UCSD-AML1 (cell line): ENCODE results near the gene ZNF609.
"Not testable (repeated sequence)": the region's sequence is repeated elsewhere in the genome, so short reads cannot be mapped to it uniquely, and the experiment has no call there.

Source experiments
- DNase-seq: peaks from one replicate; lab custom pipeline; 2025; ENCODE audit not compliant: unreplicated experiment; lab: John Stamatoyannopoulos, UW

Gene ZNF609

DNA sequence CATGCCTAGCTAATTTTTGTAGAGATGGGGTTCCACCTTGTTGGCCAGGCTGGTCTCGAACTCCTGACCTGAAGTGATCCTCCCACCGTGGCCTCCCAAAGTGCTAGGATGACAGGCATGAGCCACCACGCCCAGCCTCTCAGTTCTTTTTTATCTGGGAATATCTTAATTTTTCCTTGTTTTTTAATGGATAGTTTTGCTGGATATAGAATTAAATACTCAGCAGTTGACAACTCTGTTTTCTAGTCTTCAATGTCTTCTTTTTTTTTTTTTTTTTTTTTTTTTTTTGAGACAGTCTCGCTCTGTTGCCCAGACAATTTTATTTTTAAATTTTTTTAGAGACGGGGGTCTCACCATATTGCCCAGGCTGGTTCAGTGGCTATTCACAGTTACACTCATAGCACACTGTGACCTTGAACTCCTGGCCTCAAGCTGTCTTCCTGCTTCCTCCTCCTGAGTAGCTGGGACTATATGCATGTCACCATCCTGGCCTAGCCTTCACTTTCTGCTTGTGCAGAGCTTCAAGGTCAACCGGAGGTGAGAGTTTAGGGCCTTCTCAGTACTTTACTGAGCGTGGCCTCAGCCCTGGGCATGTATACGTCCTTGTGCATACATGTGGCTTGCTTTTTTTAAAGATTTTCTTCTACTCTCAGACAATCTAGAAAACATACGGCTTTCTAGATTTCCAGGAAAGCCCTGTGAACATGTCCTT lies 120.5 kb downstream of the ZNF609 start:
- DNase-seq: no peak

DNA sequence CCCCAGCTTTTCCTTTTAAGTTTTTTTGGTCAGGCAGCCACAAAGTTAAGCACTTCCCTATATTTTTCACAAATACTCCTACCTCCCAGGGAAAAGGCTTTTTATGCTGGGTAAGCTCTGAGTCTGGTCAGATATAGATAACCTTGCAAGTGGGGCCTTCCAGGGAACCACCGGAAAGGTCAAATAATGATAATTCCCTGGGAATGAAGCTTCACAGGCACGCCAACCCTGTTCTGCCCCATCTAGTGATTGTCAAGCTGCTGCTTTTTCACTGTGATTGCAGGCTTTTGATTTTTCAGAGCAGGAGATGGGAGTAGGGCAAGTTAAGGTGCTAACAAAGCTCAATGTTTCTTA lies 121.0 kb downstream of the ZNF609 start:
- DNase-seq: no peak

DNA sequence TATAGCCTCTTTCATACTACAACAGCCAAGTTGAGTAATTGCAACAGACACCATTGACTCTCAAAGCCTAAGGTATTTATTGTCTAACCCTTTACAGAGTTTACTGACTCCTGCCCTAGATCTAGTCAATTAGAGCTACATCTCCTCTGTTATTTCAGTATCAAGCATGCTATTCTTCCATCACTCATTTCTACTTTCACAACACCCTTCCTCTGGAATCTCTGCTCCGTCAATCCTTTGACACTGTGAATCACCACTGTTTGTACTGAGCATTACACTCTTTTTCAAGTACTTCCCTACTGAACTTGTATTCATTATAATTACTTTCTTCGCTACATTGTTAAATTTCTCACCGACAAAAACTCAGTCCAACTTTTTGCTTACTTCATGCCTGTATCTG lies 121.8 kb downstream of the ZNF609 start:
- no peak for DNase-seq

DNA sequence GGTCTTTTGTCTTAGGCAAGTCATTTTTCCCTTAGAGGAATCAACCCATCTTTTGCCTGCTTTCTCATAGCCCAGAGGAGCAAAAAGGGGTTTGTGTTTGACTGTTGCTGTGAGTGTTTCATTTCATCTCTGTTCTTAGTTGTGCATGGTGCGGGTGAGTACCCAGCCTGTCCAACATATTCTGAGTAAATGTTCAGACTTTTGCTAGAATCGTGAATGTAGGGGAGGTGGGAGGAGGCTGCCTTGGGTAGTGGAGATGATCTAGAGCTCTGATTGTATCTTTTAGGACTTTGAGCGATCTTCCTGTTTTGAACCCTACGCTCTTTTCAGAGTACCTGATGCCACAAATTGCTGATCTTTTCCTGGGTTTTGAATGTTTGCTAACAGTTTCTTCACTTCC lies 123.1 kb downstream of the ZNF609 start:
- DNase-seq: no peak

- DNase-seq: no peak
Observed at GRCh38 chr15:64583983-64584382, 123.6 kb downstream of the ZNF609 start.

- no peak for DNase-seq
Observed at GRCh38 chr15:64586259-64586870, 126.0 kb downstream of the ZNF609 start.

GRCh38 chr15:64586984-64587383 lies 126.6 kb downstream of the ZNF609 start:
- DNase-seq: no peak

GRCh38 chr15:64589435-64590084 lies 129.2 kb downstream of the ZNF609 start:
- no peak for DNase-seq

- not testable (repeated sequence) for DNase-seq
Observed at GRCh38 chr15:64592845-64593244, 132.5 kb downstream of the ZNF609 start.

- DNase-seq: no peak
Observed at GRCh38 chr15:64596701-64597476, 136.5 kb downstream of the ZNF609 start.

GRCh38 chr15:64597477-64597822 lies 137.1 kb downstream of the ZNF609 start:
- no peak for DNase-seq

DNA sequence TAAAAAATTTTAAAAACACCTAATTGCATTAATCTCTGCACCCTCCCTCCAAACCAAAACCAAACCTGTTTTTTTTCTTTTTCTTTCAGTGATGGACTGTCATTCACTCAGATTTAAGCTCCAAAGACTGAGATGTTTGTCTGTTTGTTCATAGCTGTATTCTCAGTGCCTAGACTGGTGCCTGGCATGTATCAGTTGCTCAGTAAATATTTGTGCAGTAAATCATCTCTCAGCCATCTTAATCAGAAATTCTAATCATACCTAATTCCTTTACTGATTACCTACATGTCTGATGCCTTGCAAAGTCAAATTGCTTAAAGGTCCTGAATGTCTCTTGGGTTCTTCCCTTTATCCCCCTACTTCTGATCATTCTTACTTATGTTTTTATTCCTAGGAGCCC lies 138.8 kb downstream of the ZNF609 start:
- no peak for DNase-seq

DNA sequence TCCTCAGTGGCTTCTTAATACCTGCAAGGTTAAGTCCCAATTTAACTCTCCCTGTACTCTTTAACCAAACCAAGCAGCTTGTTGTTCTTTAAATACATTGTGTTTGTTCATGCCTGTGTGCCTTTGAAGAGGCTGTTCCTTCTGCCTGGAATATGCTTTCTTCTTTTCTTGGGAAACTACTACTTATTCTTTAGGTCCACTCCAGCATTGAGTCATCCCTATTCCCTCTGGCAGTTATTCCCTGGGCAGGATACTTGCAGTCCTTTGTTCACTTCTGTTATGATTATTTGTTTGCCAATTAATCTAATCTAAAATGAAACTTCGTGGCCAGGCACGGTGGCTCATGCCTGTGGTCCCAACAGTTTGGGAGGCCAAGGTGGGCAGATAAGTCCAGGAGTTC lies 139.3 kb downstream of the ZNF609 start:
- no peak for DNase-seq

DNA sequence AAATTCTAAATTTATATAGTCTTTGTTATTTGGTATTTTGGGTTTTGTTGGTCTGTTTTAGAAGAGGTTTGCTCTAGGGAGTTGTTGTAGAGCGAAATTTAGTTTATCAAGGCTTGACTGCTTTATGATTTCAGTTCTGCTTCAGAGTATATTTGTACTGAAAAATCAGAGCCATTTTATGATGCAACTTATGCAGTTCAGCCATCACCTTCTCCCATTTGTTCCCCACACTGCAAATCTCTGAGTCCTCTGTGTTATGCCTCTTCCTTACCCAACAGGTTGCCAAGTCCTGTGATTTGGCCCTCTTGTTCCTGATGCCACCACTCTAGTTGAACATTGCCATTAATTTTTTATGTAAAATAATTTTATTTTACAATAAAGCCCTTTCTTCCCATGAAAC lies 140.4 kb downstream of the ZNF609 start:
- DNase-seq: no peak

- no peak for DNase-seq
Observed at GRCh38 chr15:64604319-64604718, 143.9 kb downstream of the ZNF609 start.

DNA sequence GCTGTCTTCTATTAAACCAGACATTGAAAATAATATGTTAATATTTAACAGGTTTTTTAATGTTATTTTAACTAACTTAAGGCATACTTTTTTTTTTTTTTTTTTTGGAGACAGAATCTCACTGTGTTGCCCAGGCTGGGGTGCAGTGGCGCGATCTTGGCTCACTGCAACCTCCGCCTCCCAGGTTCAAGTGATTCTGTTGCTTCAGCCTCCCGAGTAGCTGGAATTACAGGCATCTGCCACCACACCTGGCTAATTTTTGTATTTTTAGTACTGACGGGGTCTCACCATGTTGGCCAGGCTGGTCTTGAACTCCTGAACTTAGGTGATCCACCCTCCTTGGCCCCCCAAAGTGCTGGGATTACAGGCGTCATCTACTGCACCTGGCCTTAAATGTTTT lies 147.0 kb downstream of the ZNF609 start:
- DNase-seq: not testable (repeated sequence)

- no peak for DNase-seq
Observed at GRCh38 chr15:64610257-64610919, 150.0 kb downstream of the ZNF609 start.

GRCh38 chr15:64611085-64611725 lies 150.8 kb downstream of the ZNF609 start:
- no peak for DNase-seq

DNA sequence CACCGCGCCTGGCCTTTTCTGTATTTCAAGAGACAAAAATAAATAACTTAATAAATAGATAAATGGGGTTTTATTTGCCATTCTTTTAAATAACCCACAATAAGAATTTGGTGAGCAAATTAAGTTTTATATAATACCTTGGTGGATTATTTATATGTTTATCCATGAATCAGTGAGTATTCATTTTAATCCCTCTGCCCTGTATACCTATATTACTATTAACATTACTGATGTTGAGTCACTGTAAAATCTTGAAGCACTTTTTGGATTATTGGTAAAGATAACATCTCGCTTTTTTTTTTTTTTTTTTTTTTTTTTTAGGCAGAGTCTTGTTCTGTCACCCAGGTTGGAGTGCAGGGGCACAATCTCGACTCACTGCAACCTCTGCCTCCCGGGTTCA lies 154.1 kb downstream of the ZNF609 start:
- no peak for DNase-seq

DNA sequence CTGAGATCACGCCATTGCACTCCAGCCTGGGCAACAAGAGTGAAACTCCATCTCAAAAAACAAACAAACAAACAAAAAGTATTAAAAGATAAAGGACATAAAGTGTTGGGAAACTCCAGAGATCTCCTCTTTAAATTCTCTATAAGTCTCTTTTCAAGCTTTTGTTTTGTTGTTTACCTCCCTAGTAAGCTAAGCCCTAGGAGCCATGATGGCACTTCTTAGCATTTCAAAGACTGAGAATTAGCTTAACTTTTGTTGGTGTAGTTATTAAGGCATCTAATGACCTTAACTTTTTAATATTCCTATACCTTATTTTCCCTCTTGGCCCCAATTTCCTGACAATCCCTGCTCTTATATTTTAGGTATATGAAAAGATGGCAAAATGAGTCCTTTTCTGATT lies 157.3 kb downstream of the ZNF609 start:
- DNase-seq: no peak

DNA sequence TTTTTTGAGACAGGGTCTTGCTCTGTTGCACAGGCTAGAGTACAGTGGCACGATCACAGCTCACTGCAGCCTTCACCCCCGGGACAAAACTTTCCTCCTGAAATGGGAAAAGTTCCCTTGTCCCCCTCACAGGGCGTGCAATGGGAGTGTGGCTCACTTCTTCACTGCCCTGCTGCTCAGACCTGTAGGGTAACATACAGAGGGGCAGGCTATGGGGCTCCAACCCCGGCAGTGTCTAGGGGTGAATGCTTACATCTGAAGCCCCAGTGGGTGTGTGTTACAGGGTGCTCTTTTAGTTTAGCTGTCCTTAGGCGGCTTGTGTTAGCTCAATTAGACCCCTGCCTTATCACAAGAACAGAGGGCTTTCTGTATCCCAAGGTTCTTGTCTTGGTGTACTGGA lies 157.8 kb downstream of the ZNF609 start:
- DNase-seq: no peak
